ENCODE measurements around the gene OTULINL.
A peak's percentile ranks its signal among the peaks of the same experiment; 100 is the strongest.

OTULINL gene

GRCh38 chr5:14577079-14577725, 4.4 kb upstream of the OTULINL start:
- DNase-seq, result no peak

GRCh38 chr5:14577971-14578370, 3.6 kb upstream of the OTULINL start:
- no peak for DNase-seq

- DNase-seq, result no peak
Observed at GRCh38 chr5:14579246-14579645, 2.3 kb upstream of the OTULINL start.

GRCh38 chr5:14579731-14580397, 1.7 kb upstream of the OTULINL start:
- DNase-seq, result no peak

GRCh38 chr5:14580398-14581034, 1.1 kb upstream of the OTULINL start:
- no peak for DNase-seq

- peak; percentile 54 for DNase-seq
Observed at GRCh38 chr5:14581891-14582796, 552 bp downstream of the OTULINL start.

- no peak for DNase-seq
Observed at GRCh38 chr5:14582797-14583137, 1.2 kb downstream of the OTULINL start.

- DNase-seq, result no peak
Observed at GRCh38 chr5:14584848-14585247, 3.3 kb downstream of the OTULINL start.

- peak; percentile 95 for DNase-seq
Observed at GRCh38 chr5:14587150-14587549, 5.6 kb downstream of the OTULINL start.

- DNase-seq, result peak; percentile 82
Observed at GRCh38 chr5:14588145-14588544, 6.6 kb downstream of the OTULINL start.

GRCh38 chr5:14588758-14589543, 7.4 kb downstream of the OTULINL start:
- DNase-seq, result no peak

GRCh38 chr5:14590949-14591348, 9.4 kb downstream of the OTULINL start:
- DNase-seq, result no peak

- DNase-seq, result no peak
Observed at GRCh38 chr5:14591548-14591947, 10.0 kb downstream of the OTULINL start.

GRCh38 chr5:14593326-14594021, 11.9 kb downstream of the OTULINL start:
- no peak for DNase-seq

GRCh38 chr5:14594378-14595074, 12.9 kb downstream of the OTULINL start:
- peak; percentile 16 for DNase-seq

GRCh38 chr5:14595189-14595588, 13.6 kb downstream of the OTULINL start:
- DNase-seq, result peak; percentile 73

GRCh38 chr5:14595891-14596290, 14.3 kb downstream of the OTULINL start:
- DNase-seq, result peak; percentile 79

GRCh38 chr5:14597080-14597479, 15.5 kb downstream of the OTULINL start:
- DNase-seq, result no peak

GRCh38 chr5:14598225-14598624, 16.6 kb downstream of the OTULINL start:
- peak; percentile 46 for DNase-seq

- DNase-seq, result peak; percentile 30
Observed at GRCh38 chr5:14599476-14600127, 18.0 kb downstream of the OTULINL start.

- no peak for DNase-seq
Observed at GRCh38 chr5:14600846-14601245, 19.3 kb downstream of the OTULINL start.

Measured in inflammatory macrophage treated with lipopolysaccharide for 4 hours (primary cell).